RPMI8226 (cell line): ENCODE data around the gene RBM10.
A peak's percentile ranks its signal among the peaks of the same experiment; 100 is the strongest.

Source experiments
- DNase-seq: peaks from one replicate; pipeline ENCODE4 v3.0.0-alpha.2; 2015

The RBM10 gene

DNA sequence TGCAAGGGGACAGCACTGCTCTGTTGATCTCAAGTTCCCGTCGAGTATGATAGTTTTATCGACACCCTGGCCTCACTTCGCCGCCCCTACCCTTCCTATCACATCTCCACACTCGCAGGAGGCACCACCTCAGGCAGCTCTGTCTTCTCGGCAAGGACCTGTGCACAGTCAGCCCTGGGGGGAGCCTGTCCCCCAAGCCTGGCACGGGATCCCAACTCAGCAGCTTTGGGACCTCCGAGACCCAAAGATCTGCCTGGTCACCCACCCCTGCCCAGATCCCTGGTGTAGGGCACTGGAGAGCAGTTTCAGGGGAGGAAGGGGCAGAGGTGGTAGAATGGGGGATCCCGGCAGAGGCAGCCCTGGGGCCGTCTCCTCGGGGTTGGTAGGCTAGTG is 30.6 kb downstream of the RBM10 start:
- DNase-seq = no peak

DNA sequence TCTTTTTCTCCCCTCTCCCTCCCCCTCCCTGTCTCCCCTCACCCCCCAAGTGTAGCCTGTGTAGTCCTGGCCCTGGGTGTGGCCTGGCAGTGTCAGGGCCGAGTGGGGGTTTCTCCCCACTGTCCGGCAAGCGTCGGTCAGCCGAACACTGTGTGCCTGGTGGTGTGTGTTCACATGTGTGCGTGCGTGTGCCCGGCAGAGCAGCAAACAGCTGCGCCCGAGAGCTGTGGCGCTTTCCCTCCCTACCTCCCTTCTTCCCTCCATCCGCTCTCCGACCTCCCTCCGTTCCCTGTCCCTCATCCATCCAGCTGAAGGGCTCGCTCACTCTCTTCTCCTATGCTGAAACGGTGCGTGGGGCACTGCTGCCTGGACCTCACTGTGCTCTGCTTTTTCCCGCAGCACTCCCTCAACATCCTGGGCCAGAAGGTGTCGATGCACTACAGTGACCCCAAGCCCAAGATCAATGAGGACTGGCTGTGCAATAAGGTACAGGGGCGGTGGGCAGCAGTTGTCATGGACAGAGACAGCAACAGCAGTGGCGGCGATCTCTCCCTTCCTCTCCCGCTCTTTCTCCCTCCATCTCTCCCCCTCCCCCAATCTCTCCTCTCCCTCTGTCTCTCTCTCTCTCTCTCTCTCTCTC is 31.2 kb downstream of the RBM10 start:
- DNase-seq = no peak

DNA sequence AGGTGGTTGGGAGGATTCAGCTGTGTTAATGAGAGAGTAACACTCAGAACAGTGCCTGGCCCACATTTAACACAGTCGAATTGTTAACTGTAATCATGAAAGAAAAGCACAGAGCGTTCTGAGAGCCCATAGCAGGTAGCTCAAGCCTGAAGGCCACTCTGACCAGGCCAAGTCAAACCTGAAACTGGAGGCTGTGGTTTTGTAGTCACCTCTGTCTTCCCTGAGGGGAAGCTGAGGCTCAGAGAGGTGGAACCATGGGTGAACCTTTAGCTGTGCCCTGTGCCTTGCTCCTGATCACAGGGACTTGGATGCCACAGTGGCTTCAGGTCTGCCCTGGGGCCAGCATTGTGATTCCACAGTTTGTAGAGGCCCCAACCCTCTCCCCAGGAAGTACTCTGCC is 32.1 kb downstream of the RBM10 start:
- no peak for DNase-seq

DNA sequence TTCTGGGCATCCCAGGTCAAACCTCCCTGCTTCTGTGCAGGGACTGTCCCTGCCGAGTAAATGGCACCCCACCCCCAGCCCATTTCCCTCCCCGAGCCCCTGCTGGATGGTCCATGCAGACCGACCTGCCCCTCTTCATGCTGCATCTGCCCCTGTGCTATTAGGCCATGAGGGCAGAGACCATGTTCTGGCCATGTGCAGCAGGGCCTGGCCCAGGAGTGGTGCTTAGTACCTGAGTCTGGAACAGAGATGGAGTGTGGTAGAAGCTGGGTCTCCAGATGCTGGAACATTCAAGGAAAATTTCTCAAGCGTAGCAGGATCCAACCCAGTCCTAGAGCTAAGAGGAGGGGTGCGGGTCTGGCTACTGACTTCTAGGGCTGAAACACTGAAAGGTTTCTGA is 33.3 kb downstream of the RBM10 start:
- DNase-seq = no peak

DNA sequence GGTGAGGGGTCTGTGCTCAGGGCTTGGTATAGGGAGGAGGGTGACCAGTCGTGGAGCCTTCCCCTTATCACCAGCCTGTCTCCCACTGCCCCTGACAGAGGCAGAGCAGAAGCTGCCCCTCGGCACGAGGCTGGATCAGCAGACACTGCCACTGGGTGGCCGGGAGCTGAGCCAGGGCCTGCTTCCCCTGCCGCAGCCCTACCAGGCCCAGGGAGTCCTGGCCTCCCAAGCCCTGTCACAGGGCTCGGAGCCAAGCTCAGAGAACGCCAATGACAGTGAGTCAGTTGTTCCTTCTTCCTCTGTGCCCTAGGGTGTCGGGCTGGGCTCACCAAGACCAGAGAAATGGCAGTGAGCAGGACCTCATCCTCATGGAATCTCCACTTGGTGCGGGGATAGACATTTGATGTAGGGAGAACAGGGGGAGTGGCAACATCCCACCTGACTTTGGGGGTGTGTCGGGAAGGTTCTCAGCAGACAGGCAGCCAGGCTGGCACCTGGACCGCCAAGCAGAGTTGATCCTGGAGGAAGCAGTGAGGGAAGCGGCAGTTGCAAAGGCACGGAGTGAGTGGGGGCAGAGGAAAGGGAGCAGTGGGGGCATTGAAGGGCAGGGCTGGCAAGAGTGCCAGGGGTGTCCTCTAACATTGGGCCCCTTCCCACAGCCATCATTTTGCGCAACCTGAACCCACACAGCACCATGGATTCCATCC is 34.4 kb downstream of the RBM10 start:
- DNase-seq = no peak

DNA sequence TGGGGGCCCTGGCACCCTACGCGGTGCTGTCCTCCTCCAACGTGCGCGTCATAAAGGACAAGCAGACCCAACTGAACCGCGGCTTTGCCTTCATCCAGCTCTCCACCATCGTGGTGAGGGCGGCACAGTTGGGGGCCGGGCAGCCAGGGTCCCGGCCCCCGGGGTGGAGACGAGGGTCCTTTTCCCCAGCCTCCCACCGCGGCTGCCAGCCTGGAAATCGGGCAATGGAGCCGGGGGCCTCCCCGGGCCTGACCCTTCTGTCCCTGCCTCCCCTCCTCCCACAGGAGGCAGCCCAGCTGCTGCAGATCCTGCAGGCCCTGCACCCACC is 34.9 kb downstream of the RBM10 start:
- DNase-seq = no peak

DNA sequence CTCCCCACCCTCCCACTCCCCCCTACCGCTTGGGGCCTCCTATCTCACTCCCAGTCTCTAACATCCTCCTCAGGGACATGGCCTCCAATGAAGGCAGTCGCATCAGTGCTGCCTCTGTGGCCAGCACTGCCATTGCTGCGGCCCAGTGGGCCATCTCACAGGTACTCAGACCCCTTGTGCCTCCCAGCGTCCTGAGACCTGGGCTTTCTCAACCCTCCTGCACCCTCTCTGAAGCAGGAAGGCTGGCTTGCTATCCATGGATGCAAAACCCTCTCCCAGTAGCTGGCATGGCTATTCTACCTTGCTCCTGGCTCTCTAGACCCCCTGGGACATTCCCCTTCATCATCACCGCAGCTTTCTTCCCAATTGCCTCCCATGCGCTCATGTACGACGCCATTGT is 35.3 kb downstream of the RBM10 start:
- no peak for DNase-seq

DNA sequence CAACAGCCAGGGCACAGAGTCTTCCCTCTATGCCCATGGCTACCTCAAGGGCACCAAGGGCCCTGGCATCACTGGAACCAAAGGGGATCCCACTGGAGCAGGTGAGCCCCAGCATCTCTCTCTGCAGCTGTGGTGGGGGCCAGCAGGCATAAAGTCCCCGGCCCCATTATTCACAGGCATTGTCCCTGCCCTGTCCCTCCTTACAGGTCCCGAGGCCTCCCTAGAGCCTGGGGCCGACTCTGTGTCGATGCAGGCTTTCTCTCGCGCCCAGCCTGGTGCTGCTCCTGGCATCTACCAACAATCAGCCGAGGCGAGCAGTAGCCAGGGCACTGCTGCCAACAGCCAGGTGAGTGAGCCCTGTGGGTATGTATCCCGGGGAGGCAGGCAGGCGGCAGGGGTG is 36.3 kb downstream of the RBM10 start:
- no peak for DNase-seq

DNA sequence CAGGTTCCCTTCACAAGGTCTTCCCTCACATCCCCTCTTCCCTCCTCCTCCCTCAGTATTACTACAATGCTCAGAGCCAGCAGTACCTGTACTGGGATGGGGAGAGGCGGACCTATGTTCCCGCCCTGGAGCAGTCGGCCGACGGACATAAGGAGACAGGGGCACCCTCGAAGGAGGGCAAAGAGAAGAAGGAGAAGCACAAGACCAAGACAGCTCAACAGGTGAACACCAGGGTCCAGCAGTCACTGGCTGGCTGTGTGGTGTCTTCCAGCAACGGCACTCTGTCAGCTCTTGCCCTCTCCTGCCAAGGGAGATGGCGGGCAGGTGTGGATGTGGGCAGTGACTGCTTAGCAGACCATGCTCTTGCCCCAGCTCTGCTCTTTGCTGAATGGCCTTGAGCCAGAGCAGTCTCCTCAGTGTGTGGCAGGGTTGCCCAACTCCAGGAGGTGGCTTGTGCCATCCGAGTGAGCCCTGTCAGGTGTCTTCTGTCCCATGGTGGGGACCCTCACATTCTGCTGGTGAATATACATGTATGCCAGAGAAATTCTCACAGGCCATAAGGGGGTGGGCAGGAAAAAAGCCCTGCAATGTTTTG is 37.2 kb downstream of the RBM10 start:
- DNase-seq = no peak

DNA sequence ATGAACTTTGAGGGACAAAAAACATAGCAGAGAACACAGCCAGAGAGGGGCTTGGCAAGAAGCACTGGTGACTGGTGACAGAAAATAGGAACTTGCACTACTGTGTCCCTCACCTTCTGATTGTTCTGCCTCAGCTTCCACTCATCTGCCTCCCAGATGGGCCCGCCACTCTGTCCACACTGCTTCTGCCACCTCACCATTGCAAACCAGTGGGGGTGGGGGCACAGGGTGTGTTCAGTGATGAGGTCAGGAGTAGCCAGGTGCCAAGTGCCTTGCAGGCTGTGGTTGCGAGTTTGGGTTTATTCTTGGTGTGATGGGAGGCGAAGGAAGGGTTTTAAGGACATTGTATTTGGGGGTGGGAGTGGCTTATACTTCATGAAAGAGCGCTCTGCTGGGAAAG is 39.5 kb downstream of the RBM10 start:
- DNase-seq = no peak

DNA sequence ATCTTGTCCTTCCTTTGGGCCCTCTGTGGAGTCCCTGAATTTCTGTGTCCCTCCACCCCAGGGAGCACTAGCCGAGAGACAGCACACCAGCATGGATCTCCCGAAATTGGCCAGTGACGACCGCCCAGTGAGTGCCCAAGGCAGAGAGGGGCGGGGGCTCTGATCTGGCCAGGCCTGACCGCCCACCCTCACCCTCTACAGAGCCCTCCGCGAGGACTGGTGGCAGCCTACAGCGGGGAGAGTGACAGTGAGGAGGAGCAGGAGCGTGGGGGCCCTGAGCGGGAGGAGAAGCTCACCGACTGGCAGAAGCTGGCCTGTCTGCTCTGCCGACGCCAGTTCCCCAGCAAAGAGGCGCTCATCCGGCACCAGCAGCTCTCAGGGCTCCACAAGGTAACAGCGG is 40.2 kb downstream of the RBM10 start:
- no peak for DNase-seq

DNA sequence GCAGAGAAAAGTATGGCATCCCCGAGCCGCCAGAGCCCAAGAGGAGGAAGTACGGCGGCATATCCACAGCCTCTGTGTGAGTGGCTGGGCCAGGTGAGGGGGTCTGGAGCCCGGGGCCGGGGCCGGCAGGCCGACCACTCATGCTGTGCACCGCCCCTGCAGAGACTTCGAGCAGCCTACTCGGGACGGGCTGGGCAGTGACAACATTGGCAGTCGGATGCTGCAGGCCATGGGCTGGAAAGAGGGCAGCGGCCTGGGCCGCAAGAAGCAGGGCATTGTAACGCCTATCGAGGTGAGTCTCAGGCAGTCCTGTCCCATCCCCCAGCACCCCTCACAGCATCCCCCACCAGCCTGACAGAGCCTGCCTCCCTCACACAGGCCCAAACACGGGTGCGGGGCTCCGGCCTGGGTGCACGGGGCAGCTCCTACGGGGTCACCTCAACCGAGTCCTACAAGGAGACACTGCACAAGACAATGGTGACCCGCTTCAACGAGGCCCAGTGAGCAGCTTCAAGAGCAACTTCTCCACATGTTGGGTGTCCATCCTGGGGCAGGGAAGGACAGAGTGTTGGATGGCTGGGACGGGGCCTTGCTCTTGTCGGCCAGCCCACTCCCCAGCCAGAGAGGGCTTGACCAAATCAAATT is 41.2 kb downstream of the RBM10 start:
- DNase-seq = no peak

DNA sequence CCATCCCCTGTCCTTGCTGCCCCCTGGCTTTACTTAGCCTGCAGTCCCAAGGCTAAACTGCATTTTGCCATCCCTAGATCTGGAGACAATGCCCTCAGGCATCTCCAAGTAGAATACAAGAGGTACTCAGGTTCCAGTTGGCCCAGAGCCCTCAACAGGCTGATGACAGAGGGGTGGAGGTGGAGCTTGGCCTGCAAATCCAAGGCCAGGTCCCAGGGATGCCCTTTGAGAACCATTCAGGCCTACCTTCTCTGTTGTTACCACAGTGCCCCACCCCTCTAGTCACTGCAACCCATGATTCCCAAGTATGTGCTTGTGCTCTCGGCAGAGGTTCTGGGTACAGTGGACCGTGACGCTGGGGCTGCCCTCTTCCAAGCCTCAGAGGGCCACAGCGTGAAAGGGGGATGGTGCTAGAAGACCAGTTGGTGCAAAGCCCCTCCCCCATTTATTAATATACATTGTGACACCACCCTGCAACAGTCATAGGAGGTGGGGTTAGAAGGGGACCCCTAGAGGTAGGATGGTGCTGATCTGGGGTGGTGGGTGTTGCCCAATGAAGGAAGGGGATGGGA is 42.2 kb downstream of the RBM10 start:
- DNase-seq = no peak

DNA sequence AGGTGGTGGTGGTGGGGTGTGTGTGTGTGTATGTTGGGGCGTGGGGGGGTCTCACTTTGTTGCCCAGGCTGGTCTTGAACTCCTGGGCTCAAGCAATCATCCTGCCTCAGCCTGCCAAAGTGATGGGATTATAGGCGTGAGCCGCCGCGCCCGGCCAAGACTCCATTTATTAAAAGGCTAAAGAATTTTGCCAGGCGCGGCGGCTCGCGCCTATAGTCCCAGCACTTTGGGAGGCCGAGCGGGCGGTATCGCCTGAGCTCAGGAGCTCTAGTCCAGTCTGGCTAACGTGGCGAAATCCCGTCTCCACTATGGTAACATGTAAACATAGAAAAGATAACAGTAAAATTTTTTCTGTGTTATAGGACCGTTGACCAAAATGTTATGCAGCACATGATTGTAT is 44.9 kb downstream of the RBM10 start:
- DNase-seq = no peak

DNA sequence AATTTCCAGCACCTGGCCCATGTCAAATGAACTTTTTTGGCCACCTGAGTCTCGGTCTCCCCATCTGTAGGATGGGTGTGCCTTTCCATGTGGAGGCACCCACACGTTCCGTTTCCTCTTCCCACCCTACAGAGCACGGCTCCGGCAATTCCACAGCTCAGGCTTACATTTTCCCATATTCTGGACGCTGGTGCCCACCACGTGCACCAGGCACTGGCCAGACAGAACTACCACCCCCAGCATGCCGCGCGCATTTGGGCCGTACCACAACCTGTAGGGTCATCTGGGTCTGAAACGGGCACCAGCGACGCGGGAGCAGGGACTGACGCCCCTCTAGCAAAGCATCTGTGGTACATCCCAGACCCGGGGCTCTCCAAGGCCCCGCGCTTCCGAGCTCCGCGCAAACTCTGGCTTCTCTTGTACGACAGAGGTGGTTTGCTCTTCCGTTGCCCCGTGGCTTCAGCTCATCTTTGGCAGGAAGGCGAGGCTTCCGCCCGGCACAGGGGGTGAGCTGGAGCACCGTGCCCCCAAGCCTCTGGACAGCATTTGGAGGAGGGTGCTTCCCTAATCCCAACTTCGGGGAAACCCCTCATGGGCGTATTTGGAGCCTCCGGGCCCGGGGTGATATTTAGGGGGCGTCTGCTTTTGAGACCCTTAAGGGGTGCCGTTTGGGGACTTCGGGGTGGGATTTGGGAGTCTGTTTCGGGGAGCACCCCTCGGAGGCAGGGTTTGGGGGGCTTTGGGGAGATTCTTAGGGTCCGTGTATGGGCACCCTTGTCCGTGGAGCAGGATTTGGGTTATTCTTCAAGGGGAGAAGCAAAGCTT is 45.6 kb downstream of the RBM10 start:
- DNase-seq = peak; percentile 95

DNA sequence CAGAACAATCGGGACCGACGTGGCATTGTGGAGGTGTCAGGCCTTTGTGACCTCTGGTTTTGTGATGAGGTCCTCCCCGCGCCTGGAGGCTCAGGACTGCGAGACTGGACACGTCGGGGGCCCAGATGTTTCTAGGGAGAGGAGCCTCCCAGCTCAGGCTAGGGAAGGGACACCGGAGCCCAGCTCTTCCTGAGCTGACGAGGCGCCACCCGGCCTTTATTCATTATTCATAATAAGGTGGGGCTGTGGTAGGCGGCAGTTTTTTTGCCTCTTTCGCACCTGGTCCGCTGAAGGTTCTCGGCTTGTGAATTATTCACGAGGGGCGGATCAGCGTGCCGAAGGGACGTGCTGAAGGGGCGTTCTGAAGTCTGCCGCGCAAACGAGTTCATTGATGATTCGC is 46.3 kb downstream of the RBM10 start:
- peak; percentile 76 for DNase-seq

DNA sequence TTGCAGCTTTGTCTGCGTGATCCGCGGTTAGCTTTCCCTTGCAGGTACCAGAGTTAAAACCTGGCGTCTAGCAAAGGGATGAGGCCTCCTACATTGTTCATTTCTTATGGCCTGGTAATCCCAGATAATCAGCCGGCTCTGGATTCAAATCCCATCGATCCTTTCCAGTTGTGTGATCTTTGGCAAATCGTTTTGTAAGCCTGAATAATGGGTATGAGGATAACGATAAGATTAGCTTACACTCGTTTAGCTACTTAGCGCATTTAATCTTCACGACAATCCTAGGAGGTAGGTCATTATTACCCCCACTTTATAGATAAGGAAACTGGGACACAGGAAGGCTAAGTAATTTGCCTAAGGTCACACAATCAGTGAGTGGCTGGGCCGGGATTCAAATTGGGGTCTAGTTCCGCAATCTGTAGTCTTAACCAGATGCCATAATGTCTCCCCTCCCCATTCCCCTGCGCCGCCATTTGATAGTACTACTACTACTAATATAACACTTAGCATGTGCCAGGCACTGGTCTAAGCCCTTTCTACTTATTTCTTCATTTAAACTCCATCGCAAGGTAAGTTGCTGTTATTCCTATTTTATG is 46.9 kb downstream of the RBM10 start:
- no peak for DNase-seq

DNA sequence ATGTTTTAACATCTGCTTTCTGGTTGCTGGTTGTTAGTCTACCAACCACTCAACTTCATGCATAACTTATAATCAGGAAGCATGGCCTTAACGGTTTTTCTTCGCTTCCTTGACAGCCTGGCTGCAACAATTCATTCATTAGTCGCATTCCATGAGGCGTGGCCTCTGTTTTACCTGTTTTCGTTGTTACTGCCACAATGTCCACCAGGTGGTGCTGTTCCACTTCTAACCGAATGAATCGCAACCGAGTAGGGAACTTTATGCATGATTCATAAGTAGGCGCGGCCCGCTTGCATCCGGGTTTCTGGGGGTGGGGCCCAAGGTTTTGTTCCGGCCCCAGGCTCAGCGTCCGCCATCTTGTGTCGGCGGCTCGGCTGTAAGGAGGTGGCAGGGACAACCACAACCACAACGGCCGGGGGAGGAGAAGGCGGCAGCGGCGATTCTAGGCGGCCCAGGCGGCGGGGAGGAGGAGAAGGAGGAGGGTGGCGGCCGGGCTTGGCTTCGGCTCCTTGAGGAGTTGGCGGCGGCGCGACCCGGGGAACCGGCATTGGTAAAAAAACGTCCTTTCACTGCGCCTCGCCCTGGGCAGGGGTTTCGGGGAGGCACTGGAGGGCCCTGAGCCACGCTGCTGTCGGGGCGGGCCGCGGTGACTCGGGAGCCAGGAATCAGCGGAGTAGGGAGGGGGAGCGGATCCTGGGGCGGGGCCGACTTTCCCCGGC is 48.6 kb downstream of the RBM10 start, which contains the start of gene UBA1:
Gene UBA1, plus strand, starts transcription at position 355 of the 719 bp plus-strand sequence. CDS start 4,974 bp downstream, outside the sequence.
- peak; percentile 95 for DNase-seq

DNA sequence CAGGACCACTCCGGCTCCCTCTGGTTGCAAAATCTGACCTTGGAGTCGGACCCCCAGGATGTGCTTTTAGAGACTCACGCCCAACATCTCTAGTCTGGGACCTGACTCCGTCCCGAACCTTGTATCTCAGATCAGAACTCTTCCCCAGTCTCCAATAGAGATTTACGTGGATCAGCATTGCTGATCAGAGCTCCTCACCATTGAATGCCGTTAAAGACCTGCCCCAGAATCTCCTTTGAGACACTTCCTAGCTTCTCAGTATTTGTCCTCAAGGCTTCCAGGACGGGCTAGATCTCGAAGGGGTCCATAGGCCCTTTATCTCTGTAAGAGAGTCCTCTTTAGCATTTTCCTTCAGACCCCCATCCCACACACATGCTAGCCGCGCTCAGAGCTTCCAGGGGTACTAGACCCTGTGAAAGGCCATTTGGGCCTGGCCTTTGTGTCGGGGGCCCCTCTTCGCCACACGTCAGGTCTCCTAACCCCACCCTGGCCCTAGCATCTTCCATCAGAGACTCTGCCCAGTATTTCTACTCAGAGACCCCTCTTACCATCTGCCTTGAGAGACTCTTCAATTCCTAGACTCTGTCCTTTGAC is 49.3 kb downstream of the RBM10 start:
- no peak for DNase-seq

DNA sequence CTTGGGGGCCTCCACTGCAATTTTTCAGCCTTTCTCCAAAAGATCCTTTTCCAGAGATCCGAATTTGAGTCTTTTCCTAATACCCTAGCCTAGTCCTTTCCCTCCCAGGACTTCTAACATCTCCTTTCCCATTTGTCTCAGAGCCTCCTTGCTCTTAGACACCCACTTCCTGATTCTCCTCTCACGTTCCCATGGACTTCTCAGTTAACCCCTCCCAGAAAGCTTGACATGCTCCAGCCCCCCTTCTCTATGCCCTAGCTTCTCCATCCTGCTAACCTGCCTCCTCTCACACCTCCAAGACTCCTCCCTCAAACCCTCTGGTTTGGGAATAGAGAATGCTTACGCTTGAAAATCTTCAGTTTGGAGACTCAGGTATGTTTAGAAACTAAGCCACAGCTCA is 51.1 kb downstream of the RBM10 start:
- DNase-seq = no peak

DNA sequence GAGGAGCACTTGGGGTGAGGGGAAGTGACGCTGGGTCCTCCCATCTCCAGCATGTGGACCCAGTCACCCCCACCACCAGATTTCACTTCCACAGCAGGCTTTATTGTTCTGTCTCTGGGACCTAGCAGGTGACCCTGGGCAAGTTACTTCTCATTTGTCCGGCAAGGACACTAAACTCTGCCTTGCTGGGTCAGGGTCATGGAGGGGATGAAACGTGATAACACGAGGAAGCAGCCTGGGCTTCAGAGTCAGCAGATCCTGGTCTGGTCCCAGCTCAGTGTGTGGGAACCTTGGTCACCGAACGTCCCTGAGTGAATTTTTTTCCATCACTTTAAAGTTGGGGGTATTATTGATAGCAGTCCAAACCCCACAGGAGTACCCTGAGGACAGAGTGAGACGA is 52.5 kb downstream of the RBM10 start:
- DNase-seq = no peak
